OCI-LY3 (cell line): ENCODE measurements around the gene PRCC.
A peak's percentile ranks its signal among the peaks of the same experiment; 100 is the strongest.

Experiments
- H2AFZ ChIP-seq: fragments of 200-600, 300-600 bp; shearing (Covaris generic); 2 replicates; pipeline ENCODE4 v1.6.0; 2014; ENCODE audit warnings: antibody characterized with exemption, low read depth, low read length
- H3K27ac ChIP-seq: fragments of 200-600, 300-600 bp; sonication (generic); 2 replicates; pipeline ENCODE4 v1.5.1; 2014; ENCODE audit warnings: mild to moderate bottlenecking, low read length, moderate library complexity, mixed read lengths
- H3K27me3 ChIP-seq: fragments of 200-600, 300-600 bp; sonication (generic); 2 replicates; pipeline ENCODE4 v1.6.1; 2014; ENCODE audit warnings: low read depth, low read length, mixed read lengths
- H3K36me3 ChIP-seq: fragments of 200-600, 300-600 bp; sonication (generic); replicated peaks from 2 replicates; pipeline ENCODE3; 2014; ENCODE audit warnings: low read depth, low read length, mixed read lengths
- H3K4me1 ChIP-seq: fragments of 300-600, 200-600 bp; sonication (generic); 2 replicates; pipeline ENCODE4 v1.6.1; 2014; ENCODE audit warnings: low read length, mixed read lengths
- H3K4me2 ChIP-seq: fragments of 200-600, 300-600 bp; sonication (generic); 2 replicates; pipeline ENCODE4 v1.6.1; 2014; ENCODE audit warnings: low read length, mixed read lengths
- H3K4me3 ChIP-seq: fragments of 300-600, 200-600 bp; sonication (generic); 2 replicates; pipeline ENCODE4 v1.5.1; 2014; ENCODE audit warnings: antibody characterized with exemption, mild to moderate bottlenecking, low read length, moderate library complexity
- H3K79me2 ChIP-seq: fragments of 300-600, 200-600 bp; shearing (Covaris generic); 2 replicates; pipeline ENCODE4 v1.6.1; 2014; ENCODE audit warnings: mild to moderate bottlenecking, low read length, mixed read lengths
- H3K9ac ChIP-seq: fragments of 300-600, 200-600 bp; shearing (Covaris generic); 2 replicates; pipeline ENCODE4 v1.6.0; 2014; ENCODE audit warnings: mild to moderate bottlenecking, low read length, moderate library complexity
- H3K9me3 ChIP-seq: fragments of 200-600, 300-600 bp; shearing (Covaris generic); 2 replicates; pipeline ENCODE4 v1.6.1; 2014; ENCODE audit warnings: low read length, mixed read lengths; ENCODE audit not compliant: insufficient read depth
- H4K20me1 ChIP-seq: fragments of 200-600, 300-600 bp; sonication (generic); 2 replicates; pipeline ENCODE4 v1.6.1; 2016; ENCODE audit warnings: low read length, mixed read lengths; ENCODE audit not compliant: insufficient read depth
- EZH2phosphoT487 ChIP-seq: fragments of 200-600 bp; shearing (Covaris generic); IDR thresholded peaks from 2 replicates; pipeline ENCODE4 v1.6.1; 2018; ENCODE audit warnings: antibody characterized with exemption, mixed run types, low read depth
- TF ChIP-seq, protein P1 (sequence below): fragments of 200-600, 300-600 bp; sonication (generic); IDR thresholded peaks from 2 replicates; pipeline ENCODE4 v1.5.1; 2014; ENCODE audit warnings: antibody characterized with exemption, low read length, low read depth

PRCC gene

DNA sequence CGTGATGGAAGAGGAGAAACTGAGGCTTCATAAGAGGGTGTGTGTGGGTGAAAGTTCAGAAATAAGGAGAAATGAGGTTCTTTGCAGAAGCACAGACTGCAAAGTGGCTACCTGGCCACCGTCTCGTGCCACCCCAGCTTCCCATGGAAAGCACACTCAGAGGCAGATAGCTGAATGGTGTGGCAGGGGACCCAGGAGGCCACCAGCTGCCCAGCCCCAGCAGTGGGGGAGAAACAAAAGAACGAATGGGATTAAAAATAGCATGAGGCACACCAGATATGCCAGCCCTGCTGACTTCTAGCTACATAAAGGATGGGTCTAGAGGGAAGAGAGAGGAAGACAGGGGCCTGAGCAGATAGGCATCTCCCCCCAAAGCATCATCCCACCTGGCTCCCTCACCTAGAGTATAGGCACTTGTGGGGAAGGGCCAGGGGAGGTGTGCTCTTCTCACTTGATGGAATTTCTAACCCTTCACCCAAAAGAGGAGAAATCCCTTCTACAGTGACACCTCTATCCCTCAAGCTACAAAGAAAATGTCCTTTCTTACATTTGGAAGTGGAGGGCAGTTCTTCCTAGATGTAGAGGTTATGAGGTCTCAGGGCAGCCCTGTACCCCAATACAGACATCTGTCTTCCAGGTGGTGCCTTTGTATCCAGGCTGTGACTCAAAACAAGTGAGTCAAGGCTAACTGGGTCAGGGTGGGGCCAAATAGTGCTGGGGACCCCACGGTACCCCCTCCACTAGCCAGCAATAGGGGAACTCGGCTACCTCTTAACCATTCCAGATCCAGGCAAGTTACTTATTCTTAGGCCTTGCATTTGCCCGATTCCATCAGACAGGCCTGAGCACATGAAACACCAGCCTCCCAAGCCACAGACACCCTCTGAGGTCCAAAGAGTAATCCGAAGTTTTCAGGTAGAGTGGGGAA, 19.3 kb upstream of the PRCC start:
- H3K27ac ChIP-seq: peak overlapping the region; percentile 86
- H3K4me3 ChIP-seq: peak overlapping the region; percentile 89
- H3K4me2 ChIP-seq: peak overlapping the region; percentile 97
- H3K36me3 ChIP-seq: peaks cover 47% of the 10 kb centered on the region
- H3K9ac ChIP-seq: peak overlapping the region; percentile 100
- peaks cover 86% of the 10 kb centered on the region for H3K79me2 ChIP-seq
- H2AFZ ChIP-seq: no peak overlapping the region
- no peak for TF ChIP-seq EZH2phosphoT487
- TF ChIP-seq, protein P1, sequence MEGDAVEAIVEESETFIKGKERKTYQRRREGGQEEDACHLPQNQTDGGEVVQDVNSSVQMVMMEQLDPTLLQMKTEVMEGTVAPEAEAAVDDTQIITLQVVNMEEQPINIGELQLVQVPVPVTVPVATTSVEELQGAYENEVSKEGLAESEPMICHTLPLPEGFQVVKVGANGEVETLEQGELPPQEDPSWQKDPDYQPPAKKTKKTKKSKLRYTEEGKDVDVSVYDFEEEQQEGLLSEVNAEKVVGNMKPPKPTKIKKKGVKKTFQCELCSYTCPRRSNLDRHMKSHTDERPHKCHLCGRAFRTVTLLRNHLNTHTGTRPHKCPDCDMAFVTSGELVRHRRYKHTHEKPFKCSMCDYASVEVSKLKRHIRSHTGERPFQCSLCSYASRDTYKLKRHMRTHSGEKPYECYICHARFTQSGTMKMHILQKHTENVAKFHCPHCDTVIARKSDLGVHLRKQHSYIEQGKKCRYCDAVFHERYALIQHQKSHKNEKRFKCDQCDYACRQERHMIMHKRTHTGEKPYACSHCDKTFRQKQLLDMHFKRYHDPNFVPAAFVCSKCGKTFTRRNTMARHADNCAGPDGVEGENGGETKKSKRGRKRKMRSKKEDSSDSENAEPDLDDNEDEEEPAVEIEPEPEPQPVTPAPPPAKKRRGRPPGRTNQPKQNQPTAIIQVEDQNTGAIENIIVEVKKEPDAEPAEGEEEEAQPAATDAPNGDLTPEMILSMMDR: no peak
- no peaks in the 10 kb centered on the region for H3K9me3 ChIP-seq
- peaks cover 43% of the 10 kb centered on the region for H3K4me1 ChIP-seq
- H3K27me3 ChIP-seq: no peaks in the 10 kb centered on the region
- peaks cover 30% of the 10 kb centered on the region for H4K20me1 ChIP-seq

DNA sequence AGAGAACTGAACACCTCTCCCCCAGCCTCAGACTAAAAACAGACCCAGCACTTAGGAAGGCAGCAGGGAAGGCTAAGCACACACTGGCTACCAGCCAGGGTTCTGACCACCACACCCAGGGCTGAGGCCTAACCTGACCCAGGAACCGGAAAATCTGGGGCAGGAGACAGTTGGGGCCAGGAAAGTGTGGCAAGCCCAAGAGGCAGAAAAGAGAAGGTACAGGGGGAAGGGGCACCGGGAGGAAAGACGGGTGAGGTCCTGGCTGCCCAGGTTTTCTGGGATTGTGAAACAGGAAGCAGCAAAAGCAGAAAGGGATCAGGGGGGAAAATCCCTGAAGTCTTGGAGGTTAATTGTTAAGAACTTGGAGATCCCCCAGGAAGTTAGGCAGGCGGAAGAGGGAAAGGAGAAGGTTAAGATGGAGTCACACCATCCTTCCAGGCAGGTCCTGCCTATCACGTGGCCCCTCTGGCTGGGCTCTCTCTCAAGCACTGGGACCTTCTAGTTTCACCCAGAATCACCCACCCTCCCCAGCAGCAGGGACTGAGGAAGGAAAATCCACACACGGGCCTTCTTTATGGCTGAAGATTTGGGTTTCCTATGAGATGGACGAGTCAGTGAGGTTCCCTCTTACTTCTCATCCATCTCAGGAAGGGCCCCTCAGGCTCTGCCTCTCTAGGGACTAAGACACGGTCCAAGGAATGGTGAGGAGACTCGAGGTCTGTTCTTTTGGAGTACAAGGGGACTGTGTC, 18.5 kb upstream of the PRCC start:
- no peaks in the 10 kb centered on the region for H3K27me3 ChIP-seq
- peak overlapping the region; percentile 97 for H3K4me2 ChIP-seq
- H3K36me3 ChIP-seq: peaks cover 41% of the 10 kb centered on the region
- H3K79me2 ChIP-seq: peaks cover 90% of the 10 kb centered on the region
- peaks cover 45% of the 10 kb centered on the region for H3K4me1 ChIP-seq
- H3K9ac ChIP-seq: peak overlapping the region; percentile 100
- H4K20me1 ChIP-seq: peaks cover 30% of the 10 kb centered on the region
- no peak for TF ChIP-seq EZH2phosphoT487
- TF ChIP-seq, protein P1: no peak
- H3K9me3 ChIP-seq: no peaks in the 10 kb centered on the region
- no peak overlapping the region for H2AFZ ChIP-seq
- peak overlapping the region; percentile 89 for H3K4me3 ChIP-seq
- H3K27ac ChIP-seq: peak overlapping the region; percentile 86

DNA sequence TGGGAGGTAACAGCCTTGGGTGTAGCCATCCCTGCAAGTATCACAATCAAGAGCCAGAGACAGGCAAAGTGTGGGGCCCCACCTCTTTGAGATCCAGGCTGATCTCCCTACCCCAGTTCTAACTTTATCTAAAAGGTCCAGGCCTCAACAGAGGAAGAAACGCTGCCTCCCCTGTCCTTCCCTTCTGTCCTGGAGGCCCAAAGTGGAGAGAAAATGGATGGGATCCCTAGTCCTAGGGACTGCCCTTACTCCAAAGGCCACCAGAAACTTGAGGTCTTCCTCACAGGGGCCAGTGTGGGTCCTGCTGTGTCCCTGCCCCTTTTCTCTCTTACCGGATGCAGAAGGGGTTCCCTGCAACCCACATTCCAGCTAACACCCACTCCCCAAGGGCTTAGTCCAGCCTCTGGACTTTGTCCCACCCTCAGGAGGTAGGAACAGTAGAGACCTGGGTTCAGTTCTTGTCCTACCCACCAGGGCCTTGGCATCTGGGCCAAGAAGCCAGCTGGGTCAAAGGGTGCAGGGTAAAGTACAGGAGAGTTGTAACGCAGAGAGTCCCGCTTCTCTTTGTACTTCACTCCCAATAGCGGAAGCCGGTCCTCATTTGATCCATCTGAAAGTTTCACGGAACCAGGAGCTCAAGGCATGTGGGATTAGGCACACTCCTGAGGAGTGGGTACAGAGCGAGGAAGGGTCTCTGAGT, 17.8 kb upstream of the PRCC start:
- peaks cover 87% of the 10 kb centered on the region for H3K79me2 ChIP-seq

More for the DNA sequence above, 17.8 kb upstream of the PRCC start:
- H3K27ac ChIP-seq: peak overlapping the region; percentile 86
- peak overlapping the region; percentile 89 for H3K4me3 ChIP-seq
- H3K4me2 ChIP-seq: peak overlapping the region; percentile 97
- peaks cover 30% of the 10 kb centered on the region for H4K20me1 ChIP-seq
- peaks cover 37% of the 10 kb centered on the region for H3K36me3 ChIP-seq
- H3K4me1 ChIP-seq: peaks cover 45% of the 10 kb centered on the region
- TF ChIP-seq EZH2phosphoT487: no peak
- TF ChIP-seq, protein P1: no peak
- no peaks in the 10 kb centered on the region for H3K9me3 ChIP-seq
- H2AFZ ChIP-seq: no peak overlapping the region
- H3K9ac ChIP-seq: peak overlapping the region; percentile 100
- H3K27me3 ChIP-seq: no peaks in the 10 kb centered on the region
